HepG2 (cell line): ENCODE results near the gene ACTN2. TPM values are rescaled to one million over a fixed set of nuclear protein-coding genes. Genes with fewer than 3 reads are reported as not detected.

Source experiments
- ATAC-seq: fragments of 200-7000 bp; cut with Tn5 transposase; 3 replicates; pipeline ENCODE4 v1.9.1; 2020; ENCODE audit warnings: mild to moderate bottlenecking, moderate library complexity
- BruUV-seq: library from RNA; stranded (reverse); fragments of 400-500 nt; replicated peaks from 2 replicates; lab custom pipeline; 2021; lab: Mats Ljungman, UMichigan
- CTCF ChIA-PET: fragments of 300-600 bp; formaldehyde crosslinking; extraction: SDS; loops from one replicate; lab custom pipeline; 2021; ENCODE audit warnings: low total read pairs, inconsistent platforms, low intra/inter-chr PET ratio; lab: Yijun Ruan, JAX
- POLR2A ChIA-PET: fragments of 350-600 bp; sonication (Branson Sonifier 250); formaldehyde crosslinking; loops from one replicate; lab custom pipeline; 2020; ENCODE audit warnings: antibody characterized with exemption, inconsistent platforms; lab: Yijun Ruan, JAX
- DNase-seq: peaks from one replicate; pipeline ENCODE4 v3.0.0-alpha.2; 2015; ENCODE audit warnings: low spot score
- FAIRE-seq: peaks from 3 replicates; lab custom pipeline; 2011; peaks lifted over from hg19 to GRCh38; lab: Jason Lieb, UNC
- H2AFZ ChIP-seq: one replicate; pipeline ENCODE4 v1.6.1; 2011; ENCODE audit warnings: low read length, inconsistent platforms
- H3K27ac ChIP-seq: fragments of 300-600 bp; 3 replicates; pipeline ENCODE4 v1.8.0; 2011; ENCODE audit warnings: mixed run types, mild to moderate bottlenecking, mixed read lengths, low read length, inconsistent platforms; ENCODE audit not compliant: insufficient read depth; ENCODE audit errors: extremely low read length
- H3K27me3 ChIP-seq, 2 experiments: fragments of 200-600 bp in 1 of 2; 2 replicates in 1 of 2; 3 replicates in 1 of 2; pipeline versions ENCODE4 v1.6.0 to v1.8.0; 2011; ENCODE audit warnings: low read length in 2 of 2, mild to moderate bottlenecking in 2 of 2, moderate library complexity in 2 of 2, inconsistent platforms in 1 of 2; ENCODE audit not compliant: insufficient read depth in 2 of 2, control insufficient read depth in 1 of 2
- H3K36me3 ChIP-seq, 2 experiments: fragments of 200-600 bp in 1 of 2; replicated peaks in 1 of 2; 2 replicates in 1 of 2; 3 replicates in 1 of 2; pipeline versions ENCODE4 v1.5.1 to v1.8.0; 2011; ENCODE audit warnings: low read length in 2 of 2, inconsistent platforms in 1 of 2; ENCODE audit not compliant: insufficient read depth in 2 of 2, control insufficient read depth in 1 of 2
- H3K4me1 ChIP-seq: 2 replicates; pipeline ENCODE4 v1.5.1; 2012; ENCODE audit warnings: low read length, inconsistent platforms; ENCODE audit not compliant: insufficient read depth
- H3K4me2 ChIP-seq: 2 replicates; pipeline ENCODE4 v1.6.0; 2011; ENCODE audit warnings: low read depth, low read length, inconsistent platforms
- H3K4me3 ChIP-seq, 3 experiments: fragments of 200-600 bp in 1 of 3; sonication (generic), shearing (Covaris generic) in 1 of 3; replicated peaks in 1 of 3; 2 replicates each; pipeline ENCODE4 v1.5.1; 2011 to 2016; ENCODE audit warnings: low read length in 3 of 3, inconsistent platforms in 2 of 3, low read depth in 2 of 3, mild to moderate bottlenecking in 2 of 3, control low read depth in 1 of 3, mixed read lengths in 1 of 3; ENCODE audit not compliant: insufficient read depth in 1 of 3
- H3K79me2 ChIP-seq: one replicate; pipeline ENCODE4 v1.6.1; 2011; ENCODE audit warnings: low read length, inconsistent platforms; ENCODE audit not compliant: insufficient read depth
- H3K9ac ChIP-seq: 2 replicates; pipeline ENCODE4 v1.6.0; 2011; ENCODE audit warnings: mild to moderate bottlenecking, low read depth, low read length, inconsistent platforms; ENCODE audit not compliant: insufficient read depth
- H3K9me3 ChIP-seq: 2 replicates; pipeline ENCODE4 v1.5.1; 2012; ENCODE audit warnings: mild to moderate bottlenecking, low read length
- H4K20me1 ChIP-seq: 2 replicates; pipeline ENCODE4 v1.6.0; 2011; ENCODE audit warnings: inconsistent platforms, mild to moderate bottlenecking, low read length, moderate library complexity; ENCODE audit not compliant: insufficient read depth
- CBX1 ChIP-seq: IDR thresholded peaks from one replicate; pipeline ENCODE4 v1.6.1; 2016; ENCODE audit warnings: antibody characterized with exemption, low read depth
- HNRNPK ChIP-seq: fragments of 200-400 bp; formaldehyde crosslinking; IDR thresholded peaks from 2 replicates; pipeline ENCODE4 v1.6.1; 2018; ENCODE audit warnings: low read length, low read depth, moderate library complexity, mild to moderate bottlenecking; ENCODE audit not compliant: poor library complexity, severe bottlenecking
- KDM1A ChIP-seq: IDR thresholded peaks from 2 replicates; pipeline ENCODE4 v1.6.1; 2016; ENCODE audit warnings: missing compliant biosample characterization
- KLF6 ChIP-seq: IDR thresholded peaks from 2 replicates; pipeline ENCODE4 v1.8.0; 2016; ENCODE audit warnings: missing biosample characterization, missing genetic modification reagents
- MAZ ChIP-seq, 2 experiments: sonication (generic) in 1 of 2; formaldehyde crosslinking in 1 of 2; IDR thresholded peaks; 2 replicates each; pipeline versions ENCODE4 v1.5.0 to v1.6.1; 2012 to 2020; ENCODE audit warnings: low read depth in 2 of 2, mild to moderate bottlenecking in 2 of 2, borderline replicate concordance in 1 of 2, improper control_type of control experiment in 1 of 2, low read length in 1 of 2, missing genetic modification reagents in 1 of 2, moderate library complexity in 1 of 2
- MLLT10 ChIP-seq: sonication (generic); formaldehyde crosslinking; IDR thresholded peaks from 2 replicates; pipeline ENCODE4 v1.4.0; 2020; ENCODE audit warnings: missing genetic modification reagents
- PAWR ChIP-seq: sonication (generic); formaldehyde crosslinking; IDR thresholded peaks from 2 replicates; pipeline ENCODE4 v1.4.0; 2020; ENCODE audit warnings: missing genetic modification reagents, mild to moderate bottlenecking, borderline replicate concordance
- PCBP2 ChIP-seq: fragments of 200-400 bp; formaldehyde crosslinking; optimal IDR thresholded peaks from 2 replicates; pipeline ENCODE3; 2018; ENCODE audit warnings: low read length, low read depth; ENCODE audit not compliant: poor library complexity, severe bottlenecking
- SATB2 ChIP-seq: sonication (generic); formaldehyde crosslinking; IDR thresholded peaks from 2 replicates; pipeline ENCODE4 v1.5.0; 2020; ENCODE audit warnings: missing genetic modification reagents
- SKI ChIP-seq: fragments of 450-650 bp; IDR thresholded peaks from one replicate; pipeline ENCODE4 v1.6.1; 2018; ENCODE audit warnings: mild to moderate bottlenecking; ENCODE audit not compliant: partially characterized antibody
- SUZ12 ChIP-seq: fragments of 150-350 bp; IDR thresholded peaks from 2 replicates; pipeline ENCODE4 v1.6.1; 2014; ENCODE audit warnings: low read depth, low read length
- ZBTB38 ChIP-seq: sonication (generic); formaldehyde crosslinking; IDR thresholded peaks from 2 replicates; pipeline ENCODE4 v1.5.1; 2020; ENCODE audit warnings: mild to moderate bottlenecking, missing genetic modification reagents
- ZC3H13 ChIP-seq: sonication (generic); formaldehyde crosslinking; IDR thresholded peaks from 2 replicates; pipeline ENCODE4 v1.8.1; 2023; ENCODE audit warnings: mild to moderate bottlenecking, missing genetic modification reagents, moderate library complexity
- ZMYM3 ChIP-seq: sonication (generic); formaldehyde crosslinking; IDR thresholded peaks from 2 replicates; pipeline ENCODE4 v1.5.1; 2020; ENCODE audit warnings: mild to moderate bottlenecking, missing genetic modification reagents
- ZMYM4 ChIP-seq: sonication (generic); formaldehyde crosslinking; IDR thresholded peaks from 2 replicates; pipeline ENCODE4 v1.8.1; 2023; ENCODE audit warnings: mild to moderate bottlenecking, missing genetic modification reagents
- ZNF234 ChIP-seq: sonication (generic); formaldehyde crosslinking; conservative IDR thresholded peaks from 2 replicates; pipeline ENCODE4 v1.5.1; 2020; ENCODE audit warnings: mild to moderate bottlenecking, missing genetic modification reagents
- ZNF256 ChIP-seq: sonication (generic); formaldehyde crosslinking; conservative IDR thresholded peaks from 2 replicates; pipeline ENCODE4 v1.4.0; 2020; ENCODE audit warnings: missing genetic modification reagents
- WGBS: methylation state at CpG from one replicate; pipeline ENCODE4 v1.1.6; 2017; ENCODE audit warnings: low lambda C conversion rate; 5-methylcytosine and 5-hydroxymethylcytosine counted together
- in situ Hi-C: cut with HindIII; loops from 2 replicates; pipeline ENCODE4 v1.10.0; 2017; ENCODE audit warnings: low pct_unique_long_range_greater_than_20kb; ENCODE audit not compliant: extremely low pct_ligation_motif_present
- intact Hi-C: fragments of 100-400 bp; cut with micrococcal nuclease; formaldehyde crosslinking; loops from one replicate; pipeline ENCODE4 v1.10.0; 2022; ENCODE audit not compliant: unreplicated experiment
- polyA plus RNA-seq, 8 experiments: library from polyadenylated mRNA; depleted of rRNA in 3 of 8; stranded (reverse) in 7 of 8; unstranded in 1 of 8; fragments of >200 nt; fragmentation: Illumina TruSeq in 4 of 8; extraction: Trizol in 4 of 8; gene quantifications; 2 replicates each; pipeline versions ENCODE4 v1.2.1 to v1.2.3, GENCODE V29; 2011 to 2016; ENCODE audit warnings: low read depth in 4 of 8, missing spikeins in 1 of 8, mixed read lengths in 1 of 8; ENCODE audit not compliant: insufficient read depth in 1 of 8
- total RNA-seq, 5 experiments: library from RNA; depleted of rRNA; stranded (reverse); fragments of >200 nt; fragmentation: Illumina TruSeq; extraction: Trizol; gene quantifications; 2 replicates each; pipeline ENCODE4 v1.2.3, GENCODE V29; 2016; ENCODE audit warnings: low read depth in 1 of 5
- TF ChIP-seq, protein P1 (sequence below): sonication (generic); formaldehyde crosslinking; IDR thresholded peaks from 2 replicates; pipeline ENCODE4 v1.5.1; 2020; ENCODE audit warnings: mild to moderate bottlenecking, missing genetic modification reagents, borderline replicate concordance
- TF ChIP-seq, protein P2 (sequence below): IDR thresholded peaks from 2 replicates; pipeline ENCODE4 v1.6.1; 2016

ACTN2 gene
- total and polyA plus RNA-seq, 2 of the 13 experiments (the other 11 are each of a cell fraction or from before 2014, with no cell fraction given), result 0.04 to 0.13 TPM

DNA sequence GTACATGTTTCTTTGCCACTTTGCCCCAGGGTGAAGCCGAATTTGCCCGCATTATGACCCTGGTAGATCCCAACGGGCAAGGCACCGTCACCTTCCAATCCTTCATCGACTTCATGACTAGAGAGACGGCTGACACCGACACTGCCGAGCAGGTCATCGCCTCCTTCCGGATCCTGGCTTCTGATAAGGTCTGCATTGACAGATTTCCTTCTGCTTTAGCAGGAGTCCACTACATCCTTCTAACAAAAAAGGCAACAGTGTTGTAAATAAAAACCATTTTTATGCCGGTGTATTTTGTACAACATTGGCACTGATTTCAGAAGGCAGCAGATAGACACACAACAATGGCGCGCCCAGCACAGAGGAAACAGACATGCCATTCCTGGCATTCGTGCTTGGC, 74.7 kb downstream of the ACTN2 start:
- intact Hi-C loops, result no loop called here
- H2AFZ ChIP-seq, result no peak overlapping the region
- H3K27me3 ChIP-seq, result no peaks in the 10 kb centered on the region

DNA sequence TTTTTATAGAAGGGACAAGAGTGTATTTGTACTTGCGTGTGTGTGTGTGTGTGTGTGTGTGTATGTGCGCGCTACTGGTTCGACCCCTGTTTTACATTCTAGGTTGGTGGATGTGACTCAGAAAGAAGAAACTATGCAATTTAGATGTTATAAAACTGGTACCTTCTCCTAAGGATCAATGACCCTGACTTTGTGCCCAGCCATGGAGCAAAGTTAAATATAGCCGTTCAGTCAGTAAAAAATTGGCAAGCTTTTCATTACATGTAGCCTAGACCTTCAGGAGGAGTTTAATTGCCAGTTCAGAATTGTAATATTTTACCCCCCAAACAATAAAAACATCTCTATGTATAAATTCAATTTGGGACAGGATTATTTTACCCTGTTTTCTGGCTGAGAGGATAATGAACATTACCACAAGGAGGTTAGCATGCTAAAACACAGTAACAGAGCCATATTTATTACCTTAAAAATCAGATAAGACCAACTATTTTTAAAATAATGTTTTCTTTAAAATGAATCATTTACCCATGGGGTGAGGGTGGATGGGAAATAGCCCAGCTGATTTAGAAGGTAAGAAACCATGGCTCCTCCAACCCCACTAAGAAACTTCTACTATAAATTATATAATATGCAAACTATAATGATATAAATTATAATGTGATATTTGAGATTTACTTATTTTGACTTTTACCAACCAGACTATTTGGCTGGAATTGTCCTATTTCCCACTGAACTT, 75.3 kb downstream of the ACTN2 start:
- ATAC-seq (no peak), FAIRE-seq (no peak), DNase-seq (no peak)
- 76% methylated on average over 5 of the region's 5 CpGs for WGBS
- POLR2A ChIA-PET, result no interaction called here
- in situ Hi-C loops, result loop anchor here (10.0 to 25.0 kb wide), 2 partner anchors 376 to 803 kb away; no protein-coding TSS in a partner anchor
- H2AFZ ChIP-seq, result no peak overlapping the region
- peaks cover 30% of the 10 kb centered on the region for H3K4me1 ChIP-seq
- CTCF ChIA-PET, result no interaction called here
- no peaks in the 10 kb centered on the region for H3K9me3 ChIP-seq
- intact Hi-C loops, result no loop called here
- no peak overlapping the region for H3K4me2 ChIP-seq
- no peak overlapping the region for H3K4me3 ChIP-seq
- H3K79me2 ChIP-seq, result no peaks in the 10 kb centered on the region
- no peak overlapping the region for H3K27ac ChIP-seq
- no peak for TF ChIP-seq PAWR (CRISPR knock-in tag)
- no peak for TF ChIP-seq SUZ12
- TF ChIP-seq, protein P1, sequence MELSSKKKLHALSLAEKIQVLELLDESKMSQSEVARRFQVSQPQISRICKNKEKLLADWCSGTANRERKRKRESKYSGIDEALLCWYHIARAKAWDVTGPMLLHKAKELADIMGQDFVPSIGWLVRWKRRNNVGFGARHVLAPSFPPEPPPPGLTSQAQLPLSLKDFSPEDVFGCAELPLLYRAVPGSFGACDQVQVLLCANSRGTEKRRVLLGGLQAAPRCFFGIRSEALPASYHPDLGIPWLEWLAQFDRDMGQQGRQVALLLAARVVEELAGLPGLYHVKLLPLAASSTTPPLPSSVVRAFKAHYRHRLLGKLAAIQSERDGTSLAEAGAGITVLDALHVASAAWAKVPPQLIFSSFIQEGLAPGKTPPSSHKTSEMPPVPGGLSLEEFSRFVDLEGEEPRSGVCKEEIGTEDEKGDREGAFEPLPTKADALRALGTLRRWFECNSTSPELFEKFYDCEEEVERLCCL (CRISPR knock-in tag), result no peak
- no peak for TF ChIP-seq SKI
- TF ChIP-seq ZBTB38 (CRISPR knock-in tag), result no peak
- TF ChIP-seq CBX1, result no peak
- TF ChIP-seq SATB2 (CRISPR knock-in tag), result no peak
- TF ChIP-seq ZMYM3 (CRISPR knock-in tag), result no peak
- TF ChIP-seq ZNF234, result no peak
- TF ChIP-seq HNRNPK, result no peak
- TF ChIP-seq PCBP2, result no peak
- H3K27me3 ChIP-seq, result no peaks in the 10 kb centered on the region
- no TSS peak for BruUV-seq
- no peak overlapping the region for H3K9ac ChIP-seq
- H4K20me1 ChIP-seq, result no peaks in the 10 kb centered on the region
- no peaks in the 10 kb centered on the region for H3K36me3 ChIP-seq

More for the DNA sequence above, 74.7 kb downstream of the ACTN2 start:
- Histone ChIP-seq H3K4me3 (no peak overlapping the region), H3K9ac (no peak overlapping the region), H3K4me2 (no peak overlapping the region), H3K27ac (no peak overlapping the region), H4K20me1 (no peaks in the 10 kb centered on the region), H3K9me3 (no peaks in the 10 kb centered on the region), H3K4me1 (peaks cover 27% of the 10 kb centered on the region), H3K79me2 (no peaks in the 10 kb centered on the region), H3K36me3 (no peaks in the 10 kb centered on the region)
- ChIA-PET CTCF (no interaction called here), POLR2A (no interaction called here)
- TF ChIP-seq MLLT10 (CRISPR knock-in tag) (no peak), KLF6 (CRISPR knock-in tag) (no peak), ZNF256 (CRISPR knock-in tag) (no peak), ZC3H13 (CRISPR knock-in tag) (no peak), MAZ (IDR thresholded peaks at IDR 0.05; ENCODE audit: borderline replicate concordance, low read depth, low read length) (no peak), MAZ (CRISPR knock-in tag; IDR thresholded peaks at IDR 0.05; ENCODE audit: low read depth) (no peak), KDM1A (CRISPR knock-in tag) (no peak), ZMYM4 (CRISPR knock-in tag) (no peak)
- TF ChIP-seq, protein P2, sequence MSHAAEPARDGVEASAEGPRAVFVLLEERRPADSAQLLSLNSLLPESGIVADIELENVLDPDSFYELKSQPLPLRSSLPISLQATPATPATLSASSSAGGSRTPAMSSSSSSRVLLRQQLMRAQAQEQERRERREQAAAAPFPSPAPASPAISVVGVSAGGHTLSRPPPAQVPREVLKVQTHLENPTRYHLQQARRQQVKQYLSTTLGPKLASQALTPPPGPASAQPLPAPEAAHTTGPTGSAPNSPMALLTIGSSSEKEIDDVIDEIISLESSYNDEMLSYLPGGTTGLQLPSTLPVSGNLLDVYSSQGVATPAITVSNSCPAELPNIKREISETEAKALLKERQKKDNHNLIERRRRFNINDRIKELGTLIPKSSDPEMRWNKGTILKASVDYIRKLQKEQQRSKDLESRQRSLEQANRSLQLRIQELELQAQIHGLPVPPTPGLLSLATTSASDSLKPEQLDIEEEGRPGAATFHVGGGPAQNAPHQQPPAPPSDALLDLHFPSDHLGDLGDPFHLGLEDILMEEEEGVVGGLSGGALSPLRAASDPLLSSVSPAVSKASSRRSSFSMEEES (CRISPR knock-in tag), result no peak
- FAIRE-seq (no peak), ATAC-seq (no peak), DNase-seq (no peak)
- in situ Hi-C loops, result loop anchor here (10.0 to 25.0 kb wide), 2 partner anchors 376 to 804 kb away; no protein-coding TSS in a partner anchor
- 81% methylated on average over 12 of the region's 14 CpGs for WGBS
- BruUV-seq, result no TSS peak
